Lower leg skin (tissue), 3 donors: ENCODE data around the gene URI1.

ENCODE experiments used
- CTCF ChIP-seq, 3 donors: fragments of 450-650 bp; IDR thresholded peaks; one replicate each; pipeline ENCODE4 v1.5.1; 2016; ENCODE audit warnings: antibody characterized with exemption in 3 of 3, mild to moderate bottlenecking in 3 of 3, moderate library complexity in 2 of 3
- POLR2A ChIP-seq, 2 donors: fragments of 450-650 bp; IDR thresholded peaks; one replicate each; pipeline ENCODE4 v1.6.1; 2016 to 2017; ENCODE audit warnings: antibody characterized with exemption in 2 of 2, mild to moderate bottlenecking in 1 of 2, moderate library complexity in 1 of 2

GRCh38 chr19:30064771-30065494 lies 122.9 kb downstream of the URI1 start:
- TF ChIP-seq CTCF (IDR thresholded peaks at IDR 0.05) (no peak), POLR2A (IDR thresholded peaks at IDR 0.05) (no peak)
